COLO829 (cell line): ENCODE measurements around the gene FXYD5.

Experiments
- DNase-seq: peaks from one replicate; pipeline ENCODE4 v3.0.0; 2012; ENCODE audit warnings: low spot score

Gene FXYD5, protein sequence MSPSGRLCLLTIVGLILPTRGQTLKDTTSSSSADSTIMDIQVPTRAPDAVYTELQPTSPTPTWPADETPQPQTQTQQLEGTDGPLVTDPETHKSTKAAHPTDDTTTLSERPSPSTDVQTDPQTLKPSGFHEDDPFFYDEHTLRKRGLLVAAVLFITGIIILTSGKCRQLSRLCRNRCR

DNA sequence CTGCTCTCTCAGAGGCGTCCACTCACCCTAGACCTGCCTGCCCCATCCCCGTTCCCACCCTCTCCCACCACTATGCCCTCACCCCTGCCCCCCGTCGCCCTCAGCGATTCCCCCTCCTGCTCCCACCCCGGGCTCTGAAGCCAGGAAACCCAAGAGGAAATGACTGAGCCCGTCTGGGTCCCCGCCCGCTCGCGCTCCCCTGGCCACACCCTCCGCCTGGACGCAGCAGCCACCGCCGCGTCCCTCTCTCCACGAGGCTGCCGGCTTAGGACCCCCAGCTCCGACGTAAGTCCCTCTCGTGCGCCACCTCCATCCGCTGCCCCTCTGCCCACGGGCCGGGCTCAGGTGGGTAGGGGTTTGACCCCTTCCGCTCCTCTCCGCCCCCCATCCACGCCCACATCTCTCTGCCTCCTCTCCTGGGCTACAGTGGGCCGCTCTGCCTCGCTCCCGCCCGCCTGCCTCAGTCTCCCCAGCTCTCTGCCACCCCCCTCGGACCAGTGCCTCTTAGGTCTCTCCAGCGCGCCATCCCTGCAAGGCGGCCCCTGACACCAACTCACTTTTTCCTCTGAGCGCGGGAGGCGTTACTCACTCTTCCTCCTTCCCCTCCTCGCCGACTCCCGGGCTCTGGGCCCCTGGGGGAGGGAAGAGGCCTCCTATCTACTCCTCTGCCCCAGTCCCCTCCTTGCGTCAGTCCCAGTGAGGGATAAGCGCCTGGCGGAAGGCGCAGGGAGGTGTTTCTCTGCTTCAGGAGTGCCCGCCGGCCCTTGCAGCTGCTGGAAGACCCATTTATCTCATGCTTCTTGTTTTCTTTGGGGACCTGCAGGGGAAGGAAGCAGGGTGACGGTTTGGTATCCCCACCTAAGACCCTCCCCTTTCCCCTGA is at the start of gene FXYD5:
TSS of gene FXYD5 (plus strand) at position 211 of the 882 bp plus-strand sequence. CDS start 816 bp downstream, outside the sequence.
- peak; percentile 66 for DNase-seq

GRCh38 chr19:35105047-35105410 is 49.5 kb upstream of the FXYD5 start:
- no peak for DNase-seq

- DNase-seq = no peak
Observed at GRCh38 chr19:35105411-35106290, 48.9 kb upstream of the FXYD5 start.

DNA sequence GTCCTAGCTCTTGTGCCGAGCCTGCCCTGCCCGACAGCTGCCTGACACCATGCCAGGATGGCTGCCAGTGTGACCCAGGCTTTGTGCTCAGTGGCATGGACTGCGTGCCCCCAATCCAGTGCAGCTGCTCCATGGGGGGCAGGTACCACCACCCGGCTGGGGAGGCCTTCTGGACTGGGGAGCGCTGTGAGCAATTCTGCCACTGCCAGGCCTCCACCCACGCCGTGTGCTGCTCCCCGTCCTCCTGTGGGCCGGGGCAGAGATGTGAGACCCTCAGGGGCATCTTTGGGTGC is 48.3 kb upstream of the FXYD5 start:
- no peak for DNase-seq

- peak; percentile 51 for DNase-seq
Observed at GRCh38 chr19:35106898-35107541, 47.5 kb upstream of the FXYD5 start.

- peak; percentile 98 for DNase-seq
Observed at GRCh38 chr19:35107545-35107944, 47.0 kb upstream of the FXYD5 start.

GRCh38 chr19:35108730-35109129 is 45.8 kb upstream of the FXYD5 start:
- DNase-seq = no peak

DNA sequence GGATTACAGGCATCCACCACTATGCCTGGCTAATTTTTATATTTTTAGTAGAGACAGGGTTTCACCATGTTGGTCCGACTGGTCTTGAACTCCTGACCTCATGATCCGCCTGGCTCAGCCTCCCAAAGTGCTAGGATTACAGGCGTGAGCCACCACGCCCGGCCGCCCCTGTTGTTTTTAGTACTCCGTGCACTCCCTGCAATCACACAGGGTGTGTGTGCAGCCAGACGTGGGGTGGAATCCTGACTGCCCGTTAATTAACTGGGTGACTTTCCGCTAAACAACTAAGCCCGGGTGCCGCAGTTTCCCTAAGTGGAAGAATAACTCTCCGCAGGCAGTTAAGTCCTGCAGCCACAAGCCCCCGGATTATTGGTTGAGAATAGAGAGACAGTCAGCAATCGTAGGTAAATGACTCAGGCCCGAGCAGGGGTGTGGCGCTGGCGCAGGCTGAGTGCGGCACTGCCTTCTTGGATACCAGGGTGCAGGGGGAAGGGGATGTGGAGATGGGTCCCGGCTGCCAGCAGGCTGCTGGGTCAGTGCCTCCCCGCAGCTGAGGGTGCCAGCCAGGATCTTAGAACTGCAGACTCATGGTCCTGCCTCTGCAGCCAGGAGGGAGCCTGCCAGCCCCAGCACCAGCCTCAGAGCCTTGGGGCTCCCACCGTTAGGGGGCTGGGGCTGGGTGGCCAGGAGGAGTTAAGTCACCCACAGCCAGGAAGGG is 45.0 kb upstream of the FXYD5 start:
- DNase-seq = no peak

GRCh38 chr19:35110974-35111373 is 43.6 kb upstream of the FXYD5 start:
- no peak for DNase-seq

DNA sequence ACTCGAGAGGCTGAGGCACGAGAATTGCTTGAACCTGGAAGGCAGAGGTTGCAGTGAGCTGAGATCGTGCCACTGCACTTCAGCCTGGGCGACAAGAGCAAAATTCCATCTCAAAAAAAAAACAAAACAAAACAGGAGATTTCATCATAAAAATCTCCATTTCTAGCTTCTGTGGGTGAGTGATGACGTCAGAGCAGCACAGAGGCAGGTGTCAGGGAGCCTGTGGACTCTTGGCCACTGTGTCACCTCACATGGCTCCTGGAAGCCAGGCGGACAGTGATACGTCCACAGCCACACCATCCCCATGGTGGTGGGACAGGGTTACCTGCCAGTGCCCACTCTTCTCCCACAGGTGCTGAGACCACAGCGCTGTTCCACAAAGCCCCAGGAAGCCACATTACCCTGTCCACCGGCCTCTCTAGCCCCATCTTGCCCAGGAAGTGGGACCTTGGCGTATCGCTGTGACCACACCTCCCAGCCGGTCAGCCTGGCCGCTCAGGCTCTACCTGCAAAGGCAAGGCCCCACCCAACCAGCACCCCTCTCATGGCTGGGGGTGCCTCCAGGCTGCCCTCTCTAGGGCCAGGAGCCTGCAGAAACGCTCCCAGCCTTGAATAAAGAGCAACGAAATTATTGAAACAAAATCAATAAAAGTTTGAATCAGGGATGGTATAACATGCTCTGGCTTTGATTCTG is 41.4 kb upstream of the FXYD5 start:
- no peak for DNase-seq

DNA sequence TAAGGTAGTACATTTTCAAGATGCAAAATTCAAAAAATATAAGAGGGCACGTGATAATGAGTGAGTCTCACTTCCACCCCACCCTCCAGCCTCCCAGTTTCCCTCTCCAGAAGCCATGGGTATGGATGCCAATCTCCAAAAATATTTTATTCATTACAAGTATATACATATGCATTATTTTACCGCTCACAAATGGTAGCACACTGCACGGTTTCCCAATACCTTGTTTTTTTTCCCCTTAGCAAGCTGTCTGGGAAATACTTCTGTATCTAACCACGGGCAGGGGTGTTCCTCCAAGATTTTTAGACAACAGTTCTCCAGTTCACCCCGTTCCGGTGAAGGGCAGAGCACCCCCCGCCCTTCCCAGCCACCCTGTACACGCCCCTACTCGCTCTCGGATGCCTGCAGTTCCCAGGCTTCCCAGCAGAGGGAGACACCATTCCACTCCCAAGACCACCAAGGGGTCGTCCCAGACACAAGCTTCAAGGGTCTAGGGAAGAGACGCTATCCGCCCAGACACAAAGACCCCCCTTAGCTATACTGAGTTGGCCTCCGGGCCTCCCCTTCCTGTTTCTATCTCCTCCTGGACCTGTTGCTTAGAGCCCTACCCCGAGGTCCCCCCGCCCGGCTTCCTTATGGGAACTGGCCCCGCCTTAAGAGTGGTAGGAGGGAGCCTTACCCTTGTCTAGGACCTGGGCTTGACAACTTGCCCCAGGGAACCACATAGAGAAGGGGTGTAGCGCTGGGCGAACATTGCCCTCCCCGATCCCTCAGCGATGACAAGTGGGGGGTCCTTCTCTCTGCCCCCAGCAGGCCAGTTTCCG is 40.0 kb upstream of the FXYD5 start:
- peak; percentile 82 for DNase-seq

DNA sequence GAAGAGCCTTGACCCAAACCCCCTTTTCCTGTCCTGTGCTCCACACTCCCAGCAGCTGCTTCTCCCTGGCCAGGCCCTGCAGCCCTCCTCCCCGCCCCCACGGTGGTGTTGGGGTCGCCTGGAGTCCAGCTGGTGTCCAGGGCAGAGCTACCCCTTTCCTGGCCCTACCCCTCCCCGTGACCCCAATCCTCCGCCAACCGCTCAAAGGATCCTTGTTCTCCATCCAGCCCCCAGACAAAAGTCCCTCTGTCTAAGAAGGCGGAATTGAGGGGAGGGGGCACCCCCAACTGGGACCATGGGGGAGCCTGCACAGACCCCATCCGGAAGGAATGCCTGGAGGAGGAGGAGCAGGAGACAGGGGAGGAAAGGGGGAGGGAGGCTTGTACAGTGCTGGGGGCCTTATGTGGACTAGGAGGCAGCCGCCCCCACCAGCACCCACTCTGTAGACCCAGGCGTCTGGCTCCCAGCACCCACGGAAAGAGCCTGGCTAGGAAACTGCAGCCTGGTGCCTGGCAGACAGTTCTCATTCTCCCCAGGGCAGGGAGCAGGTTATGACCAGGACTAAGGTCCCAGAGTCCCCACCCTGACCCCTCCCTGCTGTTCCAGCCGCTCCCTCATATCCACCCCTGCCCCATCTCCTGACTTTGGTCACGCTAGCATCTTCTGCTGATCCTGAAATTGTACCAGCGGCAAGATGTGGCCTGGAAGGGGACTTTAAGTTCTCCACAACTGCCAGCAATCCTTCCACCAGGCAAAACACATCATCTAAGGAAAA is 39.2 kb upstream of the FXYD5 start, which contains the start of gene FXYD3:
TSS of gene FXYD3 (plus strand) at position 647 of the 775 bp plus-strand sequence. CDS start 3,554 bp downstream, outside the sequence.
- DNase-seq = peak; percentile 56

DNA sequence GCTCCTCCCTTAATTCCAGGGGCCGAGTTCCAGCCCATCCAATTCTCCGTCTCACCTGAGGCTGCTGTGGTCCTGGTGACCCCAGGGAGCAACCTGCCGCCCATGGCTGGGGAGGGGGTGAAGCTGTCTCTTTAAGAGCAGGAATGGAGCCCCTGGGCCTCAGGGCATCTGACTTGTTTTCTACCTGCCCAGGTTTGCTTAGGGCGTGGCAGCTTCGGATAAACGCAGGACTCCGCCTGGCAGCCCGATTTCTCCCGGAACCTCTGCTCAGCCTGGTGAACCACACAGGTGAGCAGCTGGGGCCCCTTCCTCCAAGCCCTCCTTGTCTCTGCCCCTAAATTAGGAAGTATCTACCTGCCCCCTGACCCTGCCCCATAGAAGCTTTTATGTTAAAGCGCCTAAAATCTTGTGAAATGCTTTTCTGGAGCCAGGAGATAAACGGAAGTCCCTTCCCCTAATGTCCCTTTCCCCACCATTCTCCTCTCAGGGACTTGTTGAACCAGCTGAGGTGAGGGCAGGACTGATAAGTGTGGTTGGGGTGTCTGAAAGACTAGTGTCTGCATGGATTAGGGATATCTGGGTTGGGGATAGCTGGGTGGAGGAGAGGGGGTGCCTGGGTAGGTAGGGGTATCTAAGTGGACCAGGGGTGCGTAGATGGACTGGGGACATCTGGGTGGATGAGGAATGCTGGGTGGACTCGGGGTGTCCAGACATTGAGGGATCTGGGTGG is 38.3 kb upstream of the FXYD5 start:
- DNase-seq = no peak

DNA sequence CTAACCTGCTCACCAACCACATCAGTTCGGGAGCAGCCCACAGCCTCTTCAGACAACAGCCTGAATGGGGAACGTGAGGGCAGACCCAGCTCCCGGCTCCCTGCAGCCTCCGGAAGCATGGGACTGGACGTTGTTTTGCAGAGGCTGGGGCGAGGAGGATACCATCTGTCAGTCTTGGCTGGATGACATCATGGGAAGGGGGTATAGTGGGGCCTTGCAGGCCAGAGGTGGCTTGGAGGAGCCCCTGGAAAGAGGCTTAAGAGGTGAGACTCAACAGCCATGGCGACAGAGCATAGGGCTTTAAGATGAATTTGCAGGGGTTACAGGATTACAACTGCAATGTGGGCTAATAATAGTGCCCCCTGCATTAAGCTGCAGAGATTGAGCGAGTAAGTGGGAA is 37.4 kb upstream of the FXYD5 start:
- DNase-seq = no peak

GRCh38 chr19:35117799-35118198 is 36.7 kb upstream of the FXYD5 start:
- DNase-seq = no peak

- no peak for DNase-seq
Observed at GRCh38 chr19:35118268-35119020, 36.1 kb upstream of the FXYD5 start.

DNA sequence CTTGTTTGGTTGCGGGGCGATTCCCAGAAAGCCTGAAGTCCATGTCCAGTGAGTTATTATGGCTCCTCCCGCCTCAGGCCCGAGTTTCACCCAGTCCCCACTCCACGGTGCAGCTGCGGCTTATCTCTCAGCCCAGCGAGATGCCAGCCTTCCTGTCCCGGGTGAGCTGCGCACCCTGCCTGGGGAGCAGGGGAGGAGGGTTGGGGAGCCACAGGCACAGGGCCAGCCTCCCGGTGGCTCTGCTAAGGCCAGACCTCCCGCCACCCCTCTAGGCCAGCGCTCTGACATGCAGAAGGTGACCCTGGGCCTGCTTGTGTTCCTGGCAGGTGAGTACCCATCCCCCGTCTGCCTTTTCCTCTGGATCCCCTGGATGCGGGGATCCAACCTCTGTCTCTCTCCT is 35.4 kb upstream of the FXYD5 start:
- DNase-seq = no peak
